IPS-18c (cell line): ENCODE data around the gene TXK.

ENCODE experiments used
- H3K4me3 ChIP-seq: 2 replicates; pipeline ENCODE4 v1.7.0; 2013; ENCODE audit warnings: low read depth, mild to moderate bottlenecking, low read length, moderate library complexity; ENCODE audit not compliant: insufficient read depth
- H3K9me3 ChIP-seq: one replicate; pipeline ENCODE4 v1.6.1; 2013; ENCODE audit warnings: mild to moderate bottlenecking, low read length, moderate library complexity; ENCODE audit not compliant: control insufficient read depth, insufficient read depth

Gene TXK

GRCh38 chr4:48147621-48148020 lies 13.6 kb upstream of the TXK start:
- H3K9me3 ChIP-seq = no peaks in the 10 kb centered on the region
- no peak overlapping the region for H3K4me3 ChIP-seq

GRCh38 chr4:48141048-48141447 lies 7.0 kb upstream of the TXK start:
- Histone ChIP-seq H3K4me3 (no peak overlapping the region), H3K9me3 (no peaks in the 10 kb centered on the region)

- H3K4me3 ChIP-seq = no peak overlapping the region
- H3K9me3 ChIP-seq = no peaks in the 10 kb centered on the region
Observed at GRCh38 chr4:48139691-48140090, 5.6 kb upstream of the TXK start.

GRCh38 chr4:48138936-48139335 lies 4.9 kb upstream of the TXK start:
- Histone ChIP-seq H3K4me3 (no peak overlapping the region), H3K9me3 (no peaks in the 10 kb centered on the region)

GRCh38 chr4:48138511-48138910 lies 4.5 kb upstream of the TXK start:
- Histone ChIP-seq H3K4me3 (no peak overlapping the region), H3K9me3 (no peaks in the 10 kb centered on the region)

- no peak overlapping the region for H3K4me3 ChIP-seq
- H3K9me3 ChIP-seq = no peaks in the 10 kb centered on the region
Observed at GRCh38 chr4:48137846-48138245, 3.8 kb upstream of the TXK start.

GRCh38 chr4:48133669-48134068 lies 381 bp downstream of the TXK start:
- no peak overlapping the region for H3K4me3 ChIP-seq
- no peaks in the 10 kb centered on the region for H3K9me3 ChIP-seq

GRCh38 chr4:48131736-48132135 lies 2.3 kb downstream of the TXK start:
- Histone ChIP-seq H3K9me3 (no peaks in the 10 kb centered on the region), H3K4me3 (no peak overlapping the region)

- no peaks in the 10 kb centered on the region for H3K9me3 ChIP-seq
Observed at GRCh38 chr4:48130100-48130499, 4.0 kb downstream of the TXK start.

GRCh38 chr4:48129307-48130014 lies 4.6 kb downstream of the TXK start:
- Histone ChIP-seq H3K9me3 (no peaks in the 10 kb centered on the region), H3K4me3 (no peak overlapping the region)

More at GRCh38 chr4:48130100-48130499, 4.0 kb downstream of the TXK start:
- no peak overlapping the region for H3K4me3 ChIP-seq

GRCh38 chr4:48127682-48128404 lies 6.2 kb downstream of the TXK start:
- H3K9me3 ChIP-seq = no peaks in the 10 kb centered on the region
- peak overlapping the region; percentile 10; the same call in 1 of the 2 replicates for H3K4me3 ChIP-seq

- H3K9me3 ChIP-seq = no peaks in the 10 kb centered on the region
- H3K4me3 ChIP-seq = peak overlapping the region; percentile 10; the same call in 1 of the 2 replicates
Observed at GRCh38 chr4:48127231-48127630, 6.8 kb downstream of the TXK start.

- Histone ChIP-seq H3K4me3 (no peak overlapping the region), H3K9me3 (no peaks in the 10 kb centered on the region)
Observed at GRCh38 chr4:48126621-48127020, 7.4 kb downstream of the TXK start.

GRCh38 chr4:48124870-48125269 lies 9.2 kb downstream of the TXK start:
- Histone ChIP-seq H3K9me3 (no peaks in the 10 kb centered on the region), H3K4me3 (no peak overlapping the region)

- no peaks in the 10 kb centered on the region for H3K9me3 ChIP-seq
- H3K4me3 ChIP-seq = no peak overlapping the region
Observed at GRCh38 chr4:48122756-48123155, 11.3 kb downstream of the TXK start.

- Histone ChIP-seq H3K9me3 (peaks cover 3% of the 10 kb centered on the region), H3K4me3 (no peak overlapping the region)
Observed at GRCh38 chr4:48121180-48121579, 12.9 kb downstream of the TXK start.

- Histone ChIP-seq H3K4me3 (no peak overlapping the region), H3K9me3 (peaks cover 3% of the 10 kb centered on the region)
Observed at GRCh38 chr4:48120132-48120531, 13.9 kb downstream of the TXK start.

- peaks cover 3% of the 10 kb centered on the region for H3K9me3 ChIP-seq
- no peak overlapping the region for H3K4me3 ChIP-seq
Observed at GRCh38 chr4:48119646-48120045, 14.4 kb downstream of the TXK start.
